Esophagus (tissue), 2 donors: Measurements from ENCODE around the gene EPB41L3. TPM values are rescaled to one million over a fixed set of nuclear protein-coding genes. Genes with fewer than 3 reads are reported as not detected.
A peak's percentile ranks its signal among the peaks of the same experiment; 100 is the strongest.

Experiments used
- H3K27ac ChIP-seq, 2 donors: one replicate each; pipeline ENCODE4 v1.5.1; 2013; ENCODE audit warnings: low read depth in 2 of 2, mild to moderate bottlenecking in 2 of 2, inconsistent platforms in 1 of 2, low read length in 1 of 2, moderate library complexity in 1 of 2
- H3K27me3 ChIP-seq, 2 donors: one replicate each; pipeline ENCODE4 v1.6.1; 2013; ENCODE audit warnings: low read length in 2 of 2, control low read depth in 1 of 2, mild to moderate bottlenecking in 1 of 2; ENCODE audit not compliant: insufficient read depth in 2 of 2, control insufficient read depth in 1 of 2
- H3K36me3 ChIP-seq, 2 donors: one replicate each; pipeline ENCODE4 v1.6.1; 2013; ENCODE audit warnings: low read length in 1 of 2; ENCODE audit not compliant: control insufficient read depth in 2 of 2, insufficient read depth in 2 of 2
- H3K4me1 ChIP-seq, 2 donors: one replicate each; pipeline ENCODE4 v1.6.1; 2013; ENCODE audit warnings: low read length in 1 of 2; ENCODE audit not compliant: control insufficient read depth in 2 of 2, insufficient read depth in 2 of 2
- H3K4me3 ChIP-seq, 2 donors: one replicate each; pipeline ENCODE4 v1.5.1; 2013; ENCODE audit warnings: low read length in 2 of 2, mild to moderate bottlenecking in 2 of 2, low read depth in 1 of 2, moderate library complexity in 1 of 2
- H3K9me3 ChIP-seq, 2 donors: one replicate each; pipeline ENCODE4 v1.6.1; 2013; ENCODE audit warnings: mild to moderate bottlenecking in 2 of 2, low read depth in 1 of 2, low read length in 1 of 2, moderate library complexity in 1 of 2; ENCODE audit not compliant: control insufficient read depth in 2 of 2, insufficient read depth in 1 of 2
- WGBS, 2 donors: extraction: QIAGEN DNeasy Blood & Tissue Kit; methylation state at CpG; one replicate each; pipeline ENCODE4 v1.1.7; 2013; 5-methylcytosine and 5-hydroxymethylcytosine counted together
- polyA plus RNA-seq, 2 donors: library from polyadenylated mRNA; stranded (reverse); fragments of 200-250 nt; gene quantifications; one replicate each; pipeline ENCODE4 v1.2.3, GENCODE V29; 2013
- donor health status: healthy with polysubstance abuse.
- donor health status: Bipolar disorder and iron deficiency.

EPB41L3 gene
- polyA plus RNA-seq, 2 donors: 13.6 to 28.7 TPM

DNA sequence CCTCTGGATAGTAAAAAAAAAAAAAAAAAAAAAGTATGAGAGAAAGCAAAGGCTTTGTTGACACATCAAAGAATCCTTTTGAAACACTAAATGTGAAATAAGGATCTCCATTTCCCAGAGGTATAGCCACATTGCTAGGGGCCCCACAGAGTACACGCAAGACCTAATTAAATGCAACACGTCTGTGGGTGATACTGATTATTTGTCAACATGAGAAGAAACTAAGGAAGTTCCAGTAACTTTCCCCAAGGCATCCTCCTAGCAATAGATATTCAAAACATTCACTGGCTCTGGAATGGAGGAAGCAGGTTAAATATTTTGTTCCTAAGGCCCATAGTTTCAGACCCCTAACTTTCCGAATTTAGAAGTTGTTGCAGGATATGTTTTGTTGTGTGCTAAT is 24.6 kb upstream of the EPB41L3 start:
- Histone ChIP-seq H3K27ac (no peak overlapping the region), H3K9me3 (peaks cover 0 to 2% of the 10 kb centered on the region in 2 donors), H3K27me3 (no peaks in the 10 kb centered on the region), H3K4me1 (no peaks in the 10 kb centered on the region), H3K36me3 (no peaks in the 10 kb centered on the region), H3K4me3 (no peak overlapping the region)
- WGBS, 2 donors: 76 to 81% methylated on average over 3 of the region's 3 CpGs

DNA sequence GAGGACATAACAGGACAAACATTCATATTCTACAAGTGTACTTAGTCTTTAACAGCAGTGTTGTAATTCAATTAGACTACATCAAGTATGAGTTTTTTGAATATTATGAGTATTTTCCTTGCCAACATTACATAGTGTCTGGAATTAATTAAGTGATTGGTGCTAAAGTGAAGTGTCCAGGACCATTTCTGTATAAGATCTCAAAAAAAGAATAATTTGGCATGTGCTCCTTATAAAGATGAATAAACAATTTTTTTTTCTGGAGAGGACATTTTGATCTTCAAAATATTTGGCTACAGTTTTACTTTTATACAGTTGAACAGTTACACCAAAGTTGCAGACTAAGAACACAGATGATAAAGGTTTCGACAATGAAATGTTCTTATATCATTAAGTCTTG is 15.1 kb upstream of the EPB41L3 start:
- Histone ChIP-seq H3K36me3 (no peaks in the 10 kb centered on the region), H3K27ac (no peak overlapping the region), H3K4me3 (no peak overlapping the region), H3K9me3 (no peaks in the 10 kb centered on the region), H3K4me1 (no peaks in the 10 kb centered on the region), H3K27me3 (no peaks in the 10 kb centered on the region)
- 79 to 81% methylated on average over 1 of the region's 1 CpG for WGBS, 2 donors

DNA sequence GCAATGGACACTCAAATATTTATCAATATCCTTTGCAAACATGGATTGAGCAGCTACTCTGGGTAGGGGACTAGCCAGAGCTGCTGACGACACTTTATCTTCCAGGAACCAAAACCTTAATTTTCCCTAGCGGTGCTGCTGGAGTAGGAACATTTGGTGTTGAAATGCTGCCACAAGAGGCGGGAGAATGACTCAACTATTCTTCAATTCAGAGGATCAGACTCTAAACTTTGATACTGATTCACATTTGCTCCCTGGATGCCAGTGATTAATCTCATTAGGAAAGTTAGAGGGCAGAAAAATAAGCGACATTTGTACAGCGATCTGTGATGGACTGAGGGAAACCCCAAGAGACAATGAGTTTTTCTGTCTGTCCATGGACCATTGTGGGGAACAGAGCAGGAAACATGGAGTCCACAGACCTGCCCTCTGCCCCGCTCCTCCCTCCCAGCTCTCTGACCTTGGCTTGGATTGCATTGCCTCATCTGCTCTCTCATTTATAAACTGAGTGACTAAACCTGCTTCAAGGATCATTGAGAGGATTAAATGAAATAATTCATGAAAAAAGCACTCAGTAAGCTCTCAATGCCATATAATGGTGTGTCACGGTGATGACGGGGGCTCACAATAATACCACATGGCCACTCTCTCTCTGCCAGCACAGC is 12.6 kb upstream of the EPB41L3 start:
- WGBS, 2 donors: 62 to 65% methylated on average over 8 of the region's 8 CpGs
- no peak overlapping the region for H3K4me3 ChIP-seq
- no peak overlapping the region for H3K27ac ChIP-seq
- no peaks in the 10 kb centered on the region for H3K9me3 ChIP-seq
- no peaks in the 10 kb centered on the region for H3K4me1 ChIP-seq
- H3K27me3 ChIP-seq: no peaks in the 10 kb centered on the region
- H3K36me3 ChIP-seq: no peaks in the 10 kb centered on the region

DNA sequence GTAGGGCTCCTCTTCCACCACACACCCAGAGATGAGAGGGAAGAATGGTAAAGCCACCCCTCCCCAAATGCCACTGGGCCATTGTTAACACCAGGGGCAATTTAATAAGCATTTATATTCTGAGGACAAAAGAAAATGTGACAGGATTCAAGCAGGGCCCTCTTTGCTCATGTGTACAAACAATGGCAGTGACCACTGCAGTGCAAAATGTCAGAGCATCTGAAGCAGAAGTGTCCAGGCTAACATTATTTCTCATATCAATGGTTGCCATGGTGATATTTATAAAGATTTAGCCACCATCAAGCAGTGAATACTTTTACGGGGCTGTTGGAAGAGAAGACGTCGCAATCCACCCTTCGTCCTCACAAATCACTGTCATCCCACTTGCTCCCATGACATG is 10.8 kb upstream of the EPB41L3 start:
- Histone ChIP-seq H3K9me3 (no peaks in the 10 kb centered on the region), H3K27me3 (no peaks in the 10 kb centered on the region), H3K36me3 (no peaks in the 10 kb centered on the region), H3K4me1 (no peaks in the 10 kb centered on the region), H3K4me3 (no peak overlapping the region), H3K27ac (no peak overlapping the region)
- 92 to 95% methylated on average over 4 of the region's 4 CpGs for WGBS, 2 donors

DNA sequence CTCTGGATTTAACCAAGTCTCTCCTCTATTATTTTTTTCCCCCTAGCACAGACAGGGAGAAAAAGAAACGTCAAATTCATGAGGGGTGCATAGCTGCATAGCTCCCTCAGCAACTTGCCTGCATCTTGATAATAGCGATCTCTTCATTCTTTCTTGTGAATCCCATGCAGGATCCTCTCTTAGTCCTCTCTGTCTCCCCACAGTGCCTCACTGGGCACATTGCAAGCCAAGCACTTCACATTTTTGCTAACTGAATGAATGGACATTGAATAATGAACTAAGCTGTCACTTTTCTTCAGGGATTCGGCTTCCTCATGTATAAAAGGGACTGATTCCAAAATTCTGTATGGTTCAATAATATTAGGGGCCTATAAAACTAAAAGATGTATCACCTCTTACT is 2.9 kb upstream of the EPB41L3 start:
- H3K4me1 ChIP-seq: no peaks in the 10 kb centered on the region
- H3K27me3 ChIP-seq: peaks cover 0 to 6% of the 10 kb centered on the region in 2 donors
- WGBS, 2 donors: 15 to 23% methylated on average over 3 of the region's 3 CpGs
- H3K36me3 ChIP-seq: no peaks in the 10 kb centered on the region
- no peak overlapping the region for H3K4me3 ChIP-seq
- H3K9me3 ChIP-seq: no peaks in the 10 kb centered on the region
- H3K27ac ChIP-seq: no peak overlapping the region

DNA sequence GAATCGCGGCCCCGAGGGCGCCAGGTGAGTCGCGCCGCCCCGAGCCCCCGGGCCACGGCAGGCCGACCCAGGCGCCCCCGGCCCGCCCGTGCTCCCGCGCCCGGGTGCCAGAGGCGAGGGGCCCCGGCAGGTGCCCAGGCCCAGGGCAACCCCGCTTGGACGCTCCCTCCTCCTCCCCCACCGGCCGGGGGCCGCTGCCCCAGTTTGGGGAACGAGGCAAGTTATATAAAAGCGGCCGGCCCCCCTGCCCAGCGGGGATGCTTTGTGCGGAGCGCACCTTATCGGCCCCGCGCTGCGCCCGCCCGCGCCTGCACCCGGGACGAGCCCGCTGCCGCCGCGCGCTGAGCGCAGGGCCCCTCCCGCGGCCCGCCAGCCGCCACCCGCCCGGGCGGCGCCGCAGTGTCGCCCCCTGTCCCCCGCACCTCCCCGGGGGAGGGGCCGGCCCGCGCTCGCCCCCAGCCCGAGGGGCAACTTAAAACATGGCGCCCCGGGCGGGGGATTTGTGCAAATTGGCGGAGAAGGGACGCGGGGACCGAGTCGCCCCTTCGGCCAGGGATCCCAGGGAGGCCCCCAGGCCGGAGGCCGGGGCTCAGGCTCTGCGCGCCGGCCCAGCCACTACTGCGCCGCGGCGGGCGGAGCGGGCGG is 639 bp downstream of the EPB41L3 start:
- Histone ChIP-seq H3K27me3 (peaks cover 0 to 6% of the 10 kb centered on the region in 2 donors), H3K9me3 (no peaks in the 10 kb centered on the region), H3K27ac (peak overlapping the region; percentile 67 to 70), H3K36me3 (no peaks in the 10 kb centered on the region), H3K4me3 (peak overlapping the region; percentile 55 to 60), H3K4me1 (no peaks in the 10 kb centered on the region)
- WGBS, 2 donors: 2% methylated on average over 49 to 84 of the region's 84 CpGs

DNA sequence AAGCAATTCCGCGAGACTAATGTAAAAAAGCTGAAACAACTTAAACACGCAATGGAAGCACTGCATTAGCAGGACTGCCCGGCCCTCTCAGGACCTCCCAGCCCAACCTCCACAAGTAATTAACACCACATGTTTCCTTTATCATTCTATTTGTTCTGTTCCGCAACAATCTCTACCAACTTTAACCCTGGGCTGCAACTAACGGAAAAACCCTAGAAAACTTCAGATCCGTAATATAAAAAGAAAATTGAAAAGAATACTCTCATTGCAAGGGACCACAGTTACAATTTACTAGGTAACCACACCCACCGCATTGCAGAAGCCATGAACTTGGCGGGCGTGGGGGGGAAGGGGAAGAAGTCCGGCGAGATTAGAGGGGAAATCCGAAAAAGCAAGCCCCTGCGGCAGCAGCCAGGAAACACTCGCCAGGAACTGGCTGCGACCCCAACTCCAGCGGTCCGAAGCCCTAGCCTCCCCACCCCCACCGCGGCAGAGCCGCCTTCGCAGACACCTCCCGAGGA is 1.2 kb downstream of the EPB41L3 start:
- peak overlapping the region; percentile 67 to 70 for H3K27ac ChIP-seq
- no peaks in the 10 kb centered on the region for H3K4me1 ChIP-seq
- peaks cover 0 to 6% of the 10 kb centered on the region in 2 donors for H3K27me3 ChIP-seq
- H3K4me3 ChIP-seq: peak overlapping the region; percentile 55 to 60
- no peaks in the 10 kb centered on the region for H3K9me3 ChIP-seq
- no peaks in the 10 kb centered on the region for H3K36me3 ChIP-seq
- WGBS, 2 donors: 5 to 9% methylated on average over 23 of the region's 23 CpGs

DNA sequence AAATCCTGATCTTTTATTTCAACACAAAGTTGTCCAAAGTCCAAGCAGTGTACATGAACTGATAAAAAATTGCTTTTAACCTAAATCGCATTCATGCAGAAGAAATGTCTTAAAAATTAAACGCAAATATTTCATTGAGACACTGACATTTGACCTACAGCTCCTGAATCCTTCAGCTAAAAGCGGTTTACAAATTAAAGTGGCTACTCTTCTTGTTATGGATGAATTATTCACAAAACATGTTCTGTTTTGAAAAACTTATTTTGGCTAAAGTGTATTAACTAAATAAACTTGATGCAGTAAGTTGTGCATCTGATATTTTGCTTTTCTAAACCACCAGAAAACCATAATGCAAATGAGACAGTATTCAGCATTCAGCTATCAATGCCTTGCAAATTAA is 2.2 kb downstream of the EPB41L3 start:
- Histone ChIP-seq H3K27ac (no peak overlapping the region), H3K9me3 (no peaks in the 10 kb centered on the region), H3K27me3 (peaks cover 0 to 6% of the 10 kb centered on the region in 2 donors), H3K36me3 (no peaks in the 10 kb centered on the region), H3K4me3 (no peak overlapping the region), H3K4me1 (no peaks in the 10 kb centered on the region)
- 77 to 88% methylated on average over 3 of the region's 3 CpGs for WGBS, 2 donors

DNA sequence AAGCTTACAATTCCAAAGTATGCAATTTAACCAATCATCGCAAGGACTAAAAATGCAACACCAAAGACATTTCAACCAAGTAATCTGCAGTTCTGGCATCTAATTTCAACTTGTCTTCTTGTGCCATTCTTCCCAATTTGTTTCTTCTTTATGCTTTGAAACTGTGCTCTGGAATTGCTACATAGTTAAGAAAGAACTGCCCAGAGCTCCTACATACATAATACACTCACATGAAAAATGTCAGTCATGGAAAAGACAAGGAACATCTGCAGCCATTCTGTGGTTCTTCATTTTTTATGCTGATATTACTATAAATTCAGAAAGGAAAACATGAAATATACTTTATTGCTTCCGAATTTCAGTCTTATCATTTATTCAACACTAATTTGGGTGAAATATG is 4.4 kb downstream of the EPB41L3 start:
- Histone ChIP-seq H3K4me3 (no peak overlapping the region), H3K4me1 (no peaks in the 10 kb centered on the region), H3K9me3 (no peaks in the 10 kb centered on the region), H3K27me3 (peaks cover 0 to 6% of the 10 kb centered on the region in 2 donors), H3K27ac (no peak overlapping the region), H3K36me3 (no peaks in the 10 kb centered on the region)
- 90 to 91% methylated on average over 2 of the region's 2 CpGs for WGBS, 2 donors

DNA sequence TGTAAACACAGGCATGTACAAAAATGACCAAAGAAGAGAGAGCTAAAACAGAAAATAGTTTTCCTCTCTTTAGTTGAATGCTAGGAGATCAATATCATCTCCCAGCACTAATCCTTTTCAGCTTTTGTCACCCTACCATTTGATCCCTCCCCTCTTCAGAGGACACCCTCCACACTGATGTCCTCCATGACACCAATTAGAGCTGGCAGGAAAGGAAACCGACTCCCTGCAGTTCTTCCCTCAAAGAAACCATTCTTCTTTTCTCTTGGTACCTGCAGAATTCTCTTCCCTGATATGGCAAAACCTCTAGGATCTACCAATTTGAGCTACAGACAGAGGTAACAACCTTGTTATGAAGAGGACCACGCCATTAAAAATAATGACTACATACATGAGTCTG is 5.3 kb downstream of the EPB41L3 start:
- WGBS, 2 donors: 64% methylated on average over 2 of the region's 2 CpGs
- Histone ChIP-seq H3K27me3 (peaks cover 0 to 2% of the 10 kb centered on the region in 2 donors), H3K27ac (no peak overlapping the region), H3K36me3 (no peaks in the 10 kb centered on the region), H3K4me3 (no peak overlapping the region), H3K4me1 (no peaks in the 10 kb centered on the region), H3K9me3 (no peaks in the 10 kb centered on the region)
